Mesendoderm (in vitro differentiated cells): ENCODE data around the gene CYP46A1.

ENCODE experiments used
- DNase-seq: peaks from one replicate; pipeline ENCODE4 v3.0.0; 2013
- H2AK5ac ChIP-seq: 2 replicates; pipeline ENCODE4 v1.6.1; 2013; ENCODE audit warnings: low read length, inconsistent platforms
- H2BK120ac ChIP-seq: 2 replicates; pipeline ENCODE4 v1.6.1; 2013; ENCODE audit warnings: low read depth, mild to moderate bottlenecking, low read length, moderate library complexity, mixed read lengths
- H2BK15ac ChIP-seq: replicated peaks from 2 replicates; pipeline ENCODE4 v1.6.1; 2013; ENCODE audit warnings: low read depth, mild to moderate bottlenecking, moderate library complexity
- H2BK5ac ChIP-seq: 2 replicates; pipeline ENCODE4 v1.6.1; 2013; ENCODE audit warnings: low read length, inconsistent platforms
- H3K18ac ChIP-seq: 2 replicates; pipeline ENCODE4 v1.6.1; 2013; ENCODE audit warnings: mild to moderate bottlenecking, low read length, mixed read lengths
- H3K23ac ChIP-seq: one replicate; pipeline ENCODE4 v1.6.1; 2013; ENCODE audit warnings: low read length
- H3K27ac ChIP-seq: 2 replicates; pipeline ENCODE4 v1.5.1; 2013; ENCODE audit warnings: low read depth, mild to moderate bottlenecking, inconsistent platforms, low read length, moderate library complexity
- H3K27me3 ChIP-seq: 2 replicates; pipeline ENCODE4 v1.6.1; 2013; ENCODE audit warnings: low read length, control low read depth, mild to moderate bottlenecking, inconsistent platforms; ENCODE audit not compliant: insufficient read depth, poor library complexity
- H3K36me3 ChIP-seq: 2 replicates; pipeline ENCODE4 v1.6.1; 2013; ENCODE audit warnings: low read length, inconsistent platforms; ENCODE audit not compliant: control insufficient read depth, insufficient read depth
- H3K4ac ChIP-seq: one replicate; pipeline ENCODE4 v1.6.1; 2013; ENCODE audit warnings: low read depth, mild to moderate bottlenecking, low read length, moderate library complexity
- H3K4me1 ChIP-seq: 2 replicates; pipeline ENCODE4 v1.6.1; 2013; ENCODE audit warnings: low read depth, low read length, inconsistent platforms; ENCODE audit not compliant: control insufficient read depth
- H3K4me2 ChIP-seq: 2 replicates; pipeline ENCODE4 v1.6.1; 2013; ENCODE audit warnings: low read length
- H3K4me3 ChIP-seq: 2 replicates; pipeline ENCODE4 v1.5.1; 2013; ENCODE audit warnings: mild to moderate bottlenecking, low read length
- H3K56ac ChIP-seq: one replicate; pipeline ENCODE4 v1.6.1; 2013; ENCODE audit warnings: low read length
- H3K79me1 ChIP-seq: 2 replicates; pipeline ENCODE4 v1.6.1; 2013; ENCODE audit warnings: low read length, inconsistent platforms
- H3K79me2 ChIP-seq: 2 replicates; pipeline ENCODE4 v1.6.1; 2013; ENCODE audit warnings: mild to moderate bottlenecking, low read length; ENCODE audit not compliant: control insufficient read depth, insufficient read depth
- H3K9ac ChIP-seq: 2 replicates; pipeline ENCODE4 v1.6.1; 2013; ENCODE audit warnings: low read length, inconsistent platforms
- H4K5ac ChIP-seq: one replicate; pipeline ENCODE4 v1.6.1; 2013; ENCODE audit warnings: low read length
- H4K8ac ChIP-seq: one replicate; pipeline ENCODE4 v1.6.1; 2013; ENCODE audit warnings: low read depth, mild to moderate bottlenecking, control low read depth, low read length, moderate library complexity
- WGBS: extraction: QIAGEN DNeasy Blood & Tissue Kit; methylation state at CpG from one replicate; pipeline ENCODE4 v1.1.7; 2013; ENCODE audit warnings: low lambda C conversion rate, missing lambda C conversion rate; ENCODE audit not compliant: insufficient coverage; ENCODE audit errors: extremely low coverage; 5-methylcytosine and 5-hydroxymethylcytosine counted together

Gene CYP46A1

GRCh38 chr14:99745307-99745951 is 61.3 kb downstream of the CYP46A1 start:
- no peak overlapping the region for H4K5ac ChIP-seq
- no peak overlapping the region for H2BK5ac ChIP-seq
- no peaks in the 10 kb centered on the region for H3K79me2 ChIP-seq
- no peak overlapping the region for H2BK15ac ChIP-seq
- H3K27ac ChIP-seq: no peak overlapping the region
- H3K27me3 ChIP-seq: no peaks in the 10 kb centered on the region
- no peak overlapping the region for H3K4me3 ChIP-seq
- H3K9ac ChIP-seq: no peak overlapping the region
- H2AK5ac ChIP-seq: no peak overlapping the region
- H3K36me3 ChIP-seq: no peaks in the 10 kb centered on the region
- DNase-seq: no peak
- no peak overlapping the region for H3K4me2 ChIP-seq
- no peaks in the 10 kb centered on the region for H3K79me1 ChIP-seq
- no peak overlapping the region for H3K56ac ChIP-seq
- H2BK120ac ChIP-seq: no peak overlapping the region
- H3K4me1 ChIP-seq: no peaks in the 10 kb centered on the region
- H3K23ac ChIP-seq: no peak overlapping the region
- H3K4ac ChIP-seq: no peak overlapping the region
- H4K8ac ChIP-seq: no peak overlapping the region
- no CpG with 5 or more reads among the region's 10 CpGs for WGBS
- no peak overlapping the region for H3K18ac ChIP-seq

GRCh38 chr14:99747167-99747566 is 63.1 kb downstream of the CYP46A1 start:
- no peaks in the 10 kb centered on the region for H3K4me1 ChIP-seq
- no peak overlapping the region for H3K9ac ChIP-seq
- H2BK5ac ChIP-seq: no peak overlapping the region
- H3K23ac ChIP-seq: no peak overlapping the region
- H4K5ac ChIP-seq: no peak overlapping the region
- no peak overlapping the region for H4K8ac ChIP-seq
- no peak overlapping the region for H3K27ac ChIP-seq
- DNase-seq: no peak
- H3K4ac ChIP-seq: no peak overlapping the region
- no peak overlapping the region for H3K4me3 ChIP-seq
- no peak overlapping the region for H2BK120ac ChIP-seq
- H3K79me2 ChIP-seq: no peaks in the 10 kb centered on the region
- no peaks in the 10 kb centered on the region for H3K27me3 ChIP-seq
- no peak overlapping the region for H3K56ac ChIP-seq
- H2BK15ac ChIP-seq: no peak overlapping the region
- H3K4me2 ChIP-seq: no peak overlapping the region
- WGBS: no CpG with 5 or more reads among the region's 7 CpGs
- no peak overlapping the region for H3K18ac ChIP-seq
- no peak overlapping the region for H2AK5ac ChIP-seq
- no peaks in the 10 kb centered on the region for H3K36me3 ChIP-seq
- H3K79me1 ChIP-seq: no peaks in the 10 kb centered on the region

- H3K36me3 ChIP-seq: no peaks in the 10 kb centered on the region
- no peak overlapping the region for H2BK15ac ChIP-seq
- H2BK120ac ChIP-seq: no peak overlapping the region
- no peaks in the 10 kb centered on the region for H3K79me2 ChIP-seq
- H2BK5ac ChIP-seq: no peak overlapping the region
- no peak overlapping the region for H3K56ac ChIP-seq
- no peak overlapping the region for H2AK5ac ChIP-seq
- H3K79me1 ChIP-seq: no peaks in the 10 kb centered on the region
- H3K4me3 ChIP-seq: no peak overlapping the region
- DNase-seq: no peak
- no peak overlapping the region for H4K5ac ChIP-seq
- no peaks in the 10 kb centered on the region for H3K4me1 ChIP-seq
- H3K9ac ChIP-seq: no peak overlapping the region
- H4K8ac ChIP-seq: no peak overlapping the region
- WGBS: no CpG with 5 or more reads among the region's 22 CpGs
- no peak overlapping the region for H3K23ac ChIP-seq
- no peaks in the 10 kb centered on the region for H3K27me3 ChIP-seq
- H3K4me2 ChIP-seq: no peak overlapping the region
- H3K18ac ChIP-seq: no peak overlapping the region
- H3K27ac ChIP-seq: no peak overlapping the region
- H3K4ac ChIP-seq: no peak overlapping the region
Measured at GRCh38 chr14:99747582-99748330, 63.7 kb downstream of the CYP46A1 start.

- no peak overlapping the region for H3K27ac ChIP-seq
- H3K4me1 ChIP-seq: no peaks in the 10 kb centered on the region
- H3K9ac ChIP-seq: no peak overlapping the region
- no peaks in the 10 kb centered on the region for H3K79me2 ChIP-seq
- no peak overlapping the region for H2BK5ac ChIP-seq
- no peak overlapping the region for H3K56ac ChIP-seq
- no peak overlapping the region for H2BK120ac ChIP-seq
- no peak overlapping the region for H2BK15ac ChIP-seq
- no peaks in the 10 kb centered on the region for H3K36me3 ChIP-seq
- no peak overlapping the region for H3K4ac ChIP-seq
- no peak overlapping the region for H3K4me2 ChIP-seq
- H2AK5ac ChIP-seq: no peak overlapping the region
- no peak overlapping the region for H3K18ac ChIP-seq
- H3K23ac ChIP-seq: no peak overlapping the region
- H4K5ac ChIP-seq: no peak overlapping the region
- no peak for DNase-seq
- WGBS: no CpG with 5 or more reads among the region's 9 CpGs
- H3K79me1 ChIP-seq: no peaks in the 10 kb centered on the region
- no peaks in the 10 kb centered on the region for H3K27me3 ChIP-seq
- no peak overlapping the region for H3K4me3 ChIP-seq
- no peak overlapping the region for H4K8ac ChIP-seq
Measured at GRCh38 chr14:99748529-99748928, 64.4 kb downstream of the CYP46A1 start.

GRCh38 chr14:99749142-99749541 is 65.0 kb downstream of the CYP46A1 start:
- Histone ChIP-seq H3K27me3 (no peaks in the 10 kb centered on the region), H4K5ac (no peak overlapping the region), H2AK5ac (no peak overlapping the region), H3K18ac (no peak overlapping the region), H3K4me3 (no peak overlapping the region), H2BK5ac (no peak overlapping the region), H3K79me2 (no peaks in the 10 kb centered on the region), H3K27ac (no peak overlapping the region), H3K4me2 (no peak overlapping the region), H3K23ac (no peak overlapping the region), H3K36me3 (no peaks in the 10 kb centered on the region), H3K4me1 (no peaks in the 10 kb centered on the region), H2BK15ac (no peak overlapping the region), H3K79me1 (no peaks in the 10 kb centered on the region), H3K56ac (no peak overlapping the region), H4K8ac (no peak overlapping the region), H2BK120ac (no peak overlapping the region), H3K4ac (no peak overlapping the region), H3K9ac (no peak overlapping the region)
- DNase-seq: peak; percentile 48
- WGBS: no CpG with 5 or more reads among the region's 13 CpGs
